Activated CD8-positive, alpha-beta memory T cell treated with anti-CD3 and anti-CD28 coated beads, Interleukin-2, amount 50 U/mL, for 48 hours (primary cell): ENCODE data around the gene TMEM129.

Experiments used
- DNase-seq: peaks from one replicate; pipeline ENCODE4 v3.0.0-alpha.2; 2020

The TMEM129 gene, protein sequence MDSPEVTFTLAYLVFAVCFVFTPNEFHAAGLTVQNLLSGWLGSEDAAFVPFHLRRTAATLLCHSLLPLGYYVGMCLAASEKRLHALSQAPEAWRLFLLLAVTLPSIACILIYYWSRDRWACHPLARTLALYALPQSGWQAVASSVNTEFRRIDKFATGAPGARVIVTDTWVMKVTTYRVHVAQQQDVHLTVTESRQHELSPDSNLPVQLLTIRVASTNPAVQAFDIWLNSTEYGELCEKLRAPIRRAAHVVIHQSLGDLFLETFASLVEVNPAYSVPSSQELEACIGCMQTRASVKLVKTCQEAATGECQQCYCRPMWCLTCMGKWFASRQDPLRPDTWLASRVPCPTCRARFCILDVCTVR

DNA sequence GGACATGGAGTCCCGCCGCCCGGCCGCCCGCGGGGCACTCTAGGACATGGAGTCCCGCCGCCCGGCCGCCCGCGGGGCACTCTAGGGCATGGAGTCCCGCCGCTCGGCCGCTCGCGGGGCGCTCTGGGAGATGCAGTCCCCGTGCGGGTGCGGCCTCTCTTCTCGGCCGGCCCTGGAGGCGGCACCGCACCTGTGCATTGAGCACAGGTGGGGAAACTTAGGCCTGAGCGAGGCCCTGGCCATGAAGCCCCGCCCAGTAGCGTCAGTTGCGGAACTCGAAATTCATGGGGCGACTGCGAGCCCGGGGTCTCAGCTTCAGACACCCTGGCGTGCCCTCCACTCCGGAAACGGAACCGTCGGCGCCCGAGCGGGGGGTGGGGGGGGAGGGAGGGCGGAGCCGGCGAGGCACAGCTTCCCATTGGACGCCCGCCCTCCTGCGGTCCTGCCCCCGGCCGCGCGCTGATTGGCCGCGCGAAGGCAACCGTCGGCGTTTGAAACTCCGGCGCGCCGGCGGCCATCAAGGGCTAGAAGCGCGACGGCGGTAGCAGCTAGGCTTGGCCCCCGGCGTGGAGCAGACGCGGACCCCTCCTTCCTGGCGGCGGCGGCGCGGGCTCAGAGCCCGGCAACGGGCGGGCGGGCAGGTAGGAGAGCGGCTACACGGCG lies at the start of gene TMEM129, which contains the start of gene TACC3:
Gene TMEM129 (minus strand): TSS at position 321 of the 663 bp plus-strand sequence. CDS start 486 bp downstream, outside the sequence.
Gene TACC3 (plus strand): TSS at position 519 of the 663 bp plus-strand sequence. CDS start 1,901 bp downstream, outside the sequence.
- DNase-seq = peak; percentile 92

DNA sequence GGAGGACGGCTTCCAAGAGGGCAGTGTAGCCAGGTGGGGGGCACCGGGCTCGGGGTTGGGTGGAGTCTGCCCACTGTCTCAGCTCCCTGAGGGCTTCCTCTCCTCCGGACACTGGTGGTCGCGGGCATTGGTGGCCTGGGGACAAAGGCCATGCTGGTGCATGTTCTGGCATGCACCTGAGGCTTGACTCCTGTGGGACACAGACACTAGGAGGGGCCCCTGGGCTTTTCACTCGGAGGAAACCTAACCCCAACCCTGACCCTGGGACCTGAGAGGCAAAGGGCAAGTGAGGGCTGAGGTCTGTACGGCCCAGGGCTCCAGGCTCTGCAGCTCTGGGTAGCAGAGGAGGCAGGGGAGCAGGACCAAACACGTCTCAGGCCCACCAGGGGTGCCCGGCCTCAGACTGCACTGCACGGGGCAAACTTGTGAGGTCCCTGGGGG lies 49.7 kb upstream of the TMEM129 start:
- DNase-seq = no peak

DNA sequence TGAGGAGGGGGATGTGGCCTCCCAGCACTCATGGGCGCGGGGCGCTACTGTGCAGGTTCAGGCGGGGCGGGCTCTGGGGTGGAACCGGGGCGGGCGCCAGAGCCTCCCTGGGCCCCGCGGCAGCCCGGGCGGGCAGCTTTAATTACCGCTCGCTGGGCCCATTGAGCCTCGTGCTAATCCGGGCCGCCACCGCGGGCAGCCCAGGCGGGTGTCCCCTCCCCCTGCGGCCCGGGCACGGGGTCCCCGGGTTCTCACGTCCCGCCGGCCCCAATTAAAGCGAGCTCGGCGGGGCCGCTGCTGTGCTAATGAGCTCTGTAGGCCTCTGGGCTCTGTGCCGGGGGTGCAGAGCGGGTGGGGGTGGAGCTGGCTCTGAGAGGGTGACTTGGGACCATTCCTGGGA lies 49.1 kb upstream of the TMEM129 start:
- DNase-seq = no peak

DNA sequence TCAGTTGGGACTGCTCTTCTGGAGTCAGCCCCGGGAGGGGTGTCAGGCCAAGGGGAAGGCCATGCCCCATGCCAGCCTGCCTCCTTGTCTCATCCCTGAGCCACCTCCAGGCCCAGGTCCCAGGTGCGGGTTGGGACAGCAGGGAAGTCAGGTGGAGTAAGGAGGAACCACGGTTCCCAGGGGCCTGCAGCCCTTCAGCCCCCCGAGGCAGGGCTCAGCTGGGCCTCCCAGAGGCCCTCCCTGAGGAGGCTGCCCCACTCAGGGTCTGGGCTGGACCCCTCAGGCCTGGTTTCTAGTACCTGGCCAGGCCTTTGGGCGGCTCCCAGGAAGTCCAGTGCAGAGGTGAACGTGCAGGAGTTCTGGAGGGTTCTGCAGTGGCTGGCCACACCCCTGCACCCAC lies 48.6 kb upstream of the TMEM129 start:
- DNase-seq = no peak

DNA sequence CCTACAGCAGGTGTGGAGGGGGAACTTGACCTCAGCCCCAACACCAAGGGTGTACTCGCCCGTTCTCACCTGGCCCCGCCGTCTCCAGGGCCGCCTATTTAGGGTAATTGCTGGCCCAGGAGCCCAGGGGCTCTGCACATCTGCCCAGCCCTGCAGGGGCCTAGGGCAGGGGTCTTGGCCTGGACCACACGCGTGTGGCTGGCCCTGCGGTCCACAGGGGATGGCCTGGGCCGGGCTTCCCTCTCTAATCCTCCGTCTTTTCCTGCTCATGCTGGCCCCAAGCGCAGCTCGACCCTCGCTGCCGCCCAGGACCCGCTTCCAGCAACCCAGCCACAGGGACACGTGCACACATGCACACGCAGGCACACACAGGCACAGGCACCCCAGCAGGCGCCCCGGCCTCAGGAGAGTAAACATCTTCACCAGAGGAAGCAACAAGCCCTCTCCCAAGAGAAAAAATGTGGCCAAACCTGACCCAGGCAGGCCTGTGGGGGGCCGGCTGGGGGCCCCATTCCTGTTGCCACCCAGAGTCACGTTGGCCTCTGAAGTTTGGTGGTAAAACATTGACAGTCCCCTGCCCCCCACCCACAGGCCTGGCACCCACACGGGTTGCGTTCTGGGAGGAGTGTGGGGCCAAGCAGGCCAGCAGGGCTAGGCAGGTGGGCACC lies 47.4 kb upstream of the TMEM129 start:
- no peak for DNase-seq

DNA sequence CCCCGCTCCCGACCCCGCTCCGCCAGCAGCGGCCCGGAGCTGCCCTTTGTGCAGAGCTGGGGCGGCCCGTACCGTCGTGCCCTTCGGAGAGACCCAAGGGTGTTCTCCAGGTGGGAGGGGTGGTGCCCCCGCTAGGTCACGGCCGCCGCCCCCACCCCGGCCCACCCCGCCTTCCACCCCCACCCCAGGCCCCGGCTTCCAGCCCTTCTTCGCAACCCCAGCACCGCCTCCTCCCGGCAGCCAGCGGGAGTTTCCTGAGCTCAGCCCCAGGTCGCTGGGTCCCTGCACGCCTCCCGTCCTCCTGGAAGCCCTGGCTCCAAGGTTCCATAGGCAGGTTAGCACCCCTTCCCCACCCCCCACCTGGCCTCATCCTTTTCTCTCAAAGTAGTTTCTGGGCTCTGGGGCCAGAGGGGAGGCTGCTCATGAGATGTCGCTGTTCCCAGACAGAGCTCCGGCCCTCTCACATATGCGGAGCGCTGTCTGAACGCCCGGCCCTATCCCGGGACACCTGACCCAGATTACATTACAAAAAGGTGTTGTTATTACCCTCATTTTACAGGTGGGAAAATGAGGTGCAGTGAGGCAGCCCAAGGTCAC lies 46.7 kb upstream of the TMEM129 start:
- DNase-seq = no peak

DNA sequence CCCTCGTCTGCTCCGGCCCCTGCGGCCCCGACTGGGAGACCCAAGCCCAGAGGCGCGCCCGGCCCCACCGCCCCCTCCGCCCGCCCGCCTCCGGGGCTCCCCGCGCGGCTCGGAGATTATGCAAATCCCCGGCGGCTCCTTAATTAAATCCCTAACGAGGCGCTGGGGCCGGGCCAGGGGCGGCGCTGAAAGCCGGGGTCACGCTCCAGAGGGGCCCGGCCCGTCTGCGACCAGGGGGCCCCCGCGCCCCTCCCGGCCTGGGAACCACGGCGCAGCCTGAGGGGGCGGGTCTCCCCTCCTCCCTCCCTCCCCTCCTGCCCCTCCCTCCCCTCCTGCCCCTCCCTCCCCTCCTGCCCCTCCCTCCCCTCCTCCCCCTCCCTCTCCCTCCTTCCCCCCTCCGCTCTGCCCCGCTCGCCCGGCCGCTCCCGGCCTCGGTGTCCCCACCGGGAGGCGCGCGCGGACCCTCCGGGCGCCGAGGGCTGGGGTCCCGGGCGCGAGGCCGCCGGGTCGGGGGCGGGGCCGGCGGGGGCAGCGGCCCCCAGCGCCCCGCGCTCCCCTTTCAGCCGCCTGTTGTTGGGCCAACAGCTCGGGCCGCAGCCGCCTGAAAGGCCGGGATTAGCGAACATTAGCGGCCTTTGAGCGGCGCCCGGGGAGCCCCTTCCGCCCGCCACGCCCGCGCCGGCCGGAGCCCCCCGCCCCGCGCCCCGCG lies 46.1 kb upstream of the TMEM129 start:
- DNase-seq = no peak

DNA sequence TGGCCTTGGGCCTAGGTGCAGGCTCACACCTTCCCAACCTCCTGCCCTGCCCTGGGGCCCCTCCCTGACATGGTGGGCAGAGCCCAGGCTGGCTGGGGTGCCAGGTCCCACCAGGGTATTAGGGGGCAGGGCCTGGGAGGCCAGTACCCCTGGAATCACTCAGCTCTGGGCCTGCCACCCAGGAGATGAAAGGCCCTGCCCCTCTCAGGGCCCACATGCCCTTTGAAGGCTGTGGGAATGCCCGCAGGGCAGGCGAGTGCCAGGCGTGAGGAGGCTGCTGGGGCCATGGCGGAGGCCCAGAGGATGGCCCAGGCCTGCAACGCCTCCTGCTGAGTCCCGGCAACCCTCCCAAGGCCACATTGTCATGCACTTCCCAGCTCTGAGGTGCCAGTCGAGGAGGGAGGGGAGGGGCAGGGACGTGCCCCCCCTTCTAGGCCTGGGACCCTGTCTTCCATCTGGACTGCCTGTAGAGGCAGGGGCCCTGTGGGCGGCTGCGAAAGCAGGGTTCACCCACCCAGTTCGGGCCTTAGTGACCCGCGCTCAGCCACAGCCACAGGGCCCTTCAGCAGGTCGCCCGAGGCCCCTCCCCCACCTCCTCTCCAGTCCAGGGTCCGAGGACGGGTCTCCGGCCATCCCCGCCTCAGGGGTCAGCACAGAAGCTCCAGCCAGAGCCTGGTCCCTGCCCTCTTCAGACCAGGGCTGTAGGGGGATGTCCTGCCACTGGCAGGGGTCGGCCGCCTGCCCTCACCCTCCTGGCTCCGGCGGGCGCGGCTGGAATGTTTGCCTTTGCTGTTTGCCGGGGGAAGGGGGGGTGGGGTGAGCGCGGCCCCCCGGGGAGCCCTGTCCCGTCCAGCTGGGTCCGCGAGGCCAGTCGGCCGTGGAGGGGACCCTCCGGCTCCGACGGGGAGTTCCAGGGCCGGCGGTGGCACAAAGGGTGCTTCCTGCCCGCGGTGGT lies 45.3 kb upstream of the TMEM129 start:
- no peak for DNase-seq

DNA sequence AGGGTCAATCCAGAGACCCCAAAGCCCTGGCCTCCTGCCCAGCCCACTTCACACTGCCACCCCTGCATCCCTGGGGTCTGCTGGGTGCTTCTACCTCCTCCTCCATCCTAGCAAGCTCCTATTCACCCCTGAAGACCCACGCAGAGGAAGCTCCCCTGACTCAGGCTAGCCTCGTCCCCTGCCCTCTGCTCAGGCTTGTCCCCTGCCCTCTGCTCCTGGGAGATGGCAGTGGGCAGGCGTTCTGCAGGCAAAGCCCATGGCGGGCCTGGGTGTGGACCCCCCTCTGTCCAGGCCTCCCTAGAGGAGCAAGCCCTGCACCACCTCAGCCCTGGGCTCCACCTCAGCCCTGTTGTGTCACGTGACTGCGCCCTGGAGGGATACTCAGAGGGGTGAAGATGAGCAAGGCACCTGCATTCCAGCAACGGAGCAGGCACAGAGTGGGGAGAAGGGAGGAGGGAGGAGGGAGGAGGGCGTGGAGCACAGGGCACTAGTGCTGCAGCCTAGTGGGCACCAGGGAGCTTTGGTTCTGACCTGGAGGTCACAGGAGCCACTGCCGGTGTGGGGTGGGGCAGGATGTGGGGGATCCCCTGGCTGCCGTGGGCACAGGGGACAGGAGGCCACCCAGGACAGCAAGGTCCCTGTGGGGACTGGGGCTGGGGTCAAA lies 44.4 kb upstream of the TMEM129 start:
- no peak for DNase-seq

DNA sequence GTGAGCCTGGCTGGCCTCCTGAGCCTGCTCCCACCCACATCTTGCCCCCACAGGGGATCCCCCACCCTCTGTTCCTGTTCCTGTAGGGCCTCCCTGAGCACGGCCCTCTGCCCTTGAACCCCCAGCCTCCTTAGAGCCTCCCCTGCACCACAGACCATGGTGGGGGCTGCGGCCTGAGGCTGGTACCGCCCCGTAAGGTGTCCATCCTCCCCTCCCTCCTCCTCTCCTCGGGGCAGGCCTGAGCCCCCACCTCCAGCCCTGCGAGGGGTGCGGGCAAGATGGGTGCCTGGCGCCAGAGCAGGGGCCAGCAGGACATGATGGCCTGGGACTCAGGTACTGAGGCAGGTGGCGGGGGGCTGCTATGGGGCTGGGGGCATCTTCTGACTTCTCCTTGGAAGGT lies 43.5 kb upstream of the TMEM129 start:
- DNase-seq = no peak

DNA sequence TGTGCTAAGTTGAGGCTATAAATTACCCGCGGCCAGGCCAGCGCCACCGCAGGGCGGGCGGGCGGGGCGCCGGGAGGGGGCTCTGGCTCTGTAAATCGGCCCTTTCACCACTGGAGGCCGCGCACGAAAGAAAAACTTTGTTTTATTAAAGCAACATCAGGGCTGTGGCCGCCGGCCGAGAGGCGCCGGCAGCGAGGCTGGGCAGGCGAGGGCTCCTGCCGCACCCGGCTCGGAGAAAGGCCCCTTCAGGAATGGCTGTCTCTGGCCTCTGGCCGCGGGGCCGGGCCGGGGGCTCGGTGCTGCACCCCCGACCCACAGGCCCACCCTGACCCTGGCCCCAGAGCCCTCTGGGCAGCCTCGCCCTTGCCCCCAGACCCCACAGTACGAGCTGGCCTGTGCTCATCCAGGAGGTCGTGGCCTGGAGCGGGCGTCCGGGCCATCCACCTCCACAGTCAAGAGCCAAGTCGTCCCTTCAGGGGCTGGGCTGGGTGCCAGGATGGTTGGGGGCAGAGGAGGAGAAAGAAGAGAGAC lies 42.5 kb upstream of the TMEM129 start:
- DNase-seq = no peak

DNA sequence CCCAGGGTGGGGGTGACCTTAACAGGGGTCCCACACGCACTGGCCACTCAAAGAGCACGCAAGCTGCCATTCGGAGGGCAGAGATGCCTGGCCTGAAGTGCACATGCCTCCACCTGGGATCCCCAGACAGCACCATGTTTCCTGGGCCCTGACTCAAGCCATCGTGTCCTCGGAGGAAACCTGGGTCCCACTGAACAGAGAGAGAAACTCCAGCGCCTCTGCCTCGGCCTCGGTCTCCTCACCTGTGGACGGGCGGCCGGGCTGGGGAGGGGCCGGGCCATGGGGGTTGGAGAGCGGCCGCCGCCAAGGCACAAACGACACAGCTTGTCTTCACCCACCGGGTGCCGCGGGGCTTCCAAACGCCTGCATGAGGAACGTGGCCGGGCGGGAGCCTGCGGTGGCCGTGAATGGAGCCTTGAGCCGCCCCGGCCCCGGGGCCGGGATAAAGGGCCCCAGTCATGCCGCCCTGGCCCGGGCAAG lies 42.0 kb upstream of the TMEM129 start:
- DNase-seq = no peak

DNA sequence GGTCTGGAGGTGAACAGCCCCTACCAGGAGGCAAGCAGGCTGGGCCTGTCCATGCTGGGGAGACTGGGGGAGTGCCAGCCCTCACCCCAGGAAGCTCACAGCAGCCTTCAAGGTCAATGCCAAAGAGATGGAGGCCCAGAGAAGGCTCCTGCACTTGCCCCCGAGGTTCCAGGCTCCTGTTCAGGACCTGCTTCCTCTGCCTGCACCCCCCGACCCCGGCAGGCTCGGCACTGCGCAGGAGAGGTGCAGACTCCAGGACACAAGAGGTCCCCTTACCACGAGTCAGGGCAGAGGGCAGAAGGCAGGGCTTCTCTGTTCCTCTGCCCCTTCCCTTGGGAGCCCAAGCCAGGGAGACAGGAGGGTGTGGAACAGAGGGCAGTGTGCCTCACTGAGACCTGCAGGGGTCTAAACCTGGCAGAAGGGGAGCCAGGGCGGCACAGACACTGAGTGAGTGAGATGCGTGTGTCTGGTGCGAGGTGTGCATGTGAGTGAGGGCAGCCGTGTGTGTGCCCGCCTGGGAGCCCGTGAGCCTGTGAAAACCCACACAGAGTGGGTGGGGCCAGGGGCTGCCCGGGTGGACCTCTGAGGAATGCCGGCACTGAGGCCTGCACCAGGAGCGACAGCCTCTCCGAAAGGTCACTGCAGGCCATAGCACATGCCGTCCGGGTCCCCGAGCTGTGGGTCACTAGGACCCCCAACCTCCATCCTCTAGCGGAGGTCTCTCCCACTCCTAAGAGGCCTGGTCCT lies 41.3 kb upstream of the TMEM129 start:
- no peak for DNase-seq

DNA sequence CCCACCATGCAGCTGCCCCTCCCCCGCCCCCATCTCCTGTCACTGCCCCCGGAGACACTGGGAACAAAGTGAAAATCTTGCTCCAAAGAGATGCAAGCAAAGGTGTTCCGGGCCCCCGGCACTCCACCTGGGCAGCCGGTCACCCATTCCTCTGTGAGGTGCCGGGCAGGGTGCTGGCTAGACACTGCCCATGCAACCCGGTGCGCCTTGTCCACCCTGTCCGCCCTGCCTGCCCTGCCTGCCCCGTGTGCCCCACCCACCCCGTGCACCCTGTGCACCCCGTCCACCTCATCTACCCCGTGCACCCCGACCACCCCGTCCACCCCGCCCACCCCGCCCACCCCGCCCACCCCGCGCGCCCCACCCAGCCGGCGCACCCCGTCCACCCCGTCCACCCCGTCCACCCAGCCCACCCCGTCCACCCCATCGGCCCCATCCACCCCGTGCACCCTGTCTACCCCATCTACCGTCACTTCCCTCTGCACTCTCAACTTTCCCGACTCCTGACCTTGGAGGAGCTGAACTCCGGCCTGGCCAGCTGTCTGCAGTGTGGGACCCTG lies 40.1 kb upstream of the TMEM129 start:
- DNase-seq = no peak

DNA sequence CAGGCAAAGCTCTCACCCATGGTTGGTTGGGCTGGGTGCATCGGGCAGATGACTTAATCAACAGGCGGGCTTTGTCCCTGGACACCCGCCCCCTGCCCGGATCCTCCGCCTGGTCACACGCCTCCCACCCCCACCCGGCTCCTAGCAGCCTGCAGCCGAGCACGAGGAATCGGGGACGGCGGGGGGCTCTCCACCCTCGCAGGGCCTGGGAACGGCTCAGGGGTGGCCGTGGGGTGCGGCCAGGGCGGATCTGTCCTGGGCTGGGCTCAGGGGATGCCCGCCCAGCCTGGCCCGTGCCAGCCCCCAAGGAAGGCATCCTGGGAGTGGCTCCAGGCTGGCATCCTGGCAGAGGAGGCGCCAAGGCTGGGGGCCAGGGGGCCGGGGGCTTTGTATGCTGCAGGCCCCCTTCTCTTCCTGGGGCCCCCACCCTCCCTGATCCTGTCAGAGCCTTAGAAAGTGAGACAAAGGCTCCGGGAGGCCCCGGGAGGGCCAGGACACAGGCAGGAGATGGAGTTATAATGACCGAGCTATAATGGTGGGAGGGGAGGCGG lies 39.5 kb upstream of the TMEM129 start:
- no peak for DNase-seq

DNA sequence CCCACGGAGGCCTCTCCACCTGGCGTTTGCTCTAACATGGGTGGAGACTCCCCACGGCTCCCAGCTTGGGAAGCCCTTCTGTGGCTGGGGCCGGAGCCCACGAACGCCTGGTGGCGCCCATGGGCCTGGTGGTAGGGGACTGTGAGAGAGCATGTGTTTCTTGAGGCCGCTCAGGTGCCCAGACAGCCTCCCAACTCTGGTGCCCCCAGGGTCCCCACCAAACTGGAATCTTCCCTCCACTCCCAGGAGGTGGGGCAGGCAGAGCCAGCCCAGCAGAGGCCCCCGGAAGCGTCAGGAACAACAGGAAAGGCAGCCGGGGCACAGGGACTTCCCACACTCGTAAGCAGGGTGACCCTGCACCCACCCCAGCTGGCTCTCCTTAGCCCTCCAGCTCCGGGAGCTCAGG lies 38.7 kb upstream of the TMEM129 start:
- DNase-seq = no peak

DNA sequence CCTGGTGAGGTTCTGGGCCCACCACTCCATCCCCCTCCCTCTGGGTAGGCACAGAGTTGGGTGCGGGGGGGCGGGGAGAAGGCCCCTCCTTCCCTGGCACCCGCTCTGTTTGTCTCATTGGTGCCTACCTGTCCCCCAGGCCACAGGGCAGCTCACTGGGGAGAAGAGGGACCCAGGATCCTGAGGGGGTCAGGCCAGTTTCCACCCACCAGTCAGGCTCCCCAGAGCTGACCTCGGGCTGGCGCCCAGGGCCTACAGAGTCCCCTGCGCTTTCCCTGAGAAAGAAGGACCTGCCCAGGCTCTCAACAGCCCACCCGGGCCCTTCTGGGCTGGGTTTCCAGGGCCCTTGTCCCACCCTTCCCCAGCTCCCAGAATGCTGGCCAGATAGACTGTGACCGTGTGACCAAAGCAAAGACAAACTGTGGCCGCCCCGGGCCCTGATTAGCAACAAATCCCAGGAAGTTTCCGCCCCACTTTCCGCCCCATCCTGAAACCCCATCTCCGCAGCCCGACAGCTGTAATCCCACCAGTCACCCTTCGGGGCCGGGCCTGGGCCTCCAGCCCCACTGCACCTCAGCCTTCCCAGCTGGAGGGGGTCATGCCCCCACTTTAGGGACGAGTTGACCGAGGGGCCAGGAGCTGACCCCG lies 38.2 kb upstream of the TMEM129 start:
- DNase-seq = no peak

DNA sequence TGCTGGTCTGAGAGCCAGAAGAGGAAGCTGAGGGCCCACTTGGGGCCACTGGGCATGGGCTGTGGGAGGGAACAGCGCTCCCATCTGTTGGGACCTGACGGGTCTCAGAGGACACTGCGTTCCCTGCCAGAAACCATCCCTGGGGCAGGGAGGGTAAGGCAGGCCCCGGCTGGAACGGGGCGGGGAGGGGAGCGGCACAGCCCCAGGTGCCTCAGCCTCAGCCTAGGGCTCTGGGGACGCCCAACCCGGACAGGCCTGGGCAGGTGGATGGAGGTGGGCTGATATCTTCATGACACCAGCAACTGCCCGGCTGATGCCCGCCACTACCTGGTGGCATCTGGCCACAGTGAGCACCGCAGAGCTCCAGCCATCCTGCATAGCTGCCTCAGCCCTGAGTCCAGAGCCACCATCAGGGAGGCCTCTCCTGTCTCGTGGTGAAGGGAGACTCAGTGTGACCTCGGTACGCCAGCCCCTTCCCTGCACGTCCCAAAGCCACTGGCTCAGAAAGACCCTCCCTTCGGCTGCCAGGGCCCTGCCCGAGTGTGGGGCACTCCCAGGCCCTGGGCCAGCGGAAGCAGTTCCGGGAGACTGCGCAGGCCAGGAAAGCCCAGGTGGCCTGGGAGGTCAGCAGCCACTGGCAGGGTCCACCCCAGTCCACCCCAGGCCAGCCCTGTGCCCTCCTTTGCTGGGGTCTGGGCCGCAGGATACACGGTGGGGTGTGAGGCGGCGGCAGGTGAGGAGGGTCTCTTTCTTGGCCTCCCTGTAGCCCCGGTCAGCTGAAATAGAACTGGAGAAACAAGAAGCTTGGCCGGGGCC lies 37.4 kb upstream of the TMEM129 start:
- DNase-seq = no peak
